GM12878 (cell line): Measurements from ENCODE around the gene AP1M2. TPM values are rescaled to one million over a fixed set of nuclear protein-coding genes. Genes with fewer than 3 reads are reported as not detected.

Source experiments
- BHLHE40 ChIP-seq, 2 experiments: fragments of 450-650 bp in 1 of 2; IDR thresholded peaks; 2 replicates each; pipeline ENCODE4 v1.6.1; 2011 to 2017; ENCODE audit warnings: low read depth in 2 of 2, borderline replicate concordance in 1 of 2, improper control_type of control experiment in 1 of 2, low read length in 1 of 2, mild to moderate bottlenecking in 1 of 2
- CHD1 ChIP-seq: IDR thresholded peaks from 2 replicates; pipeline ENCODE4 v1.6.1; 2012; ENCODE audit warnings: low read depth, low read length, improper control_type of control experiment
- CHD2 ChIP-seq: IDR thresholded peaks from 2 replicates; pipeline ENCODE4 v1.6.1; 2011; ENCODE audit warnings: low read depth, low read length, improper control_type of control experiment, borderline replicate concordance
- E2F8 ChIP-seq: fragments of 450-650 bp; IDR thresholded peaks from 2 replicates; pipeline ENCODE4 v1.6.1; 2018; ENCODE audit warnings: mild to moderate bottlenecking, low read depth, moderate library complexity; ENCODE audit not compliant: partially characterized antibody
- HDAC2 ChIP-seq: fragments of 200-600 bp; sonication (generic); IDR thresholded peaks from 2 replicates; pipeline ENCODE4 v1.6.1; 2017
- IRF3 ChIP-seq: fragments of 450-650 bp; IDR thresholded peaks from 2 replicates; pipeline ENCODE4 v1.6.1; 2014; ENCODE audit warnings: mild to moderate bottlenecking
- JUND ChIP-seq: IDR thresholded peaks from 2 replicates; pipeline ENCODE4 v1.6.1; 2012; ENCODE audit warnings: low read depth, mild to moderate bottlenecking, low read length, improper control_type of control experiment, moderate library complexity
- KAT2A ChIP-seq: conservative IDR thresholded peaks from 2 replicates; pipeline ENCODE4 v1.6.1; 2011; ENCODE audit warnings: low read depth, low read length; ENCODE audit not compliant: control insufficient read depth
- MEF2A ChIP-seq: IDR thresholded peaks from 2 replicates; pipeline ENCODE4 v1.6.1; 2011; ENCODE audit warnings: low read depth, mild to moderate bottlenecking, low read length, moderate library complexity; ENCODE audit not compliant: insufficient read depth
- NFYA ChIP-seq: IDR thresholded peaks from 2 replicates; pipeline ENCODE4 v1.6.1; 2011; ENCODE audit warnings: low read depth, mild to moderate bottlenecking, low read length, improper control_type of control experiment, borderline replicate concordance
- NKRF ChIP-seq: fragments of 450-650 bp; conservative IDR thresholded peaks from 2 replicates; pipeline ENCODE4 v1.6.1; 2017; ENCODE audit warnings: mild to moderate bottlenecking, moderate library complexity
- POLR2AphosphoS2 ChIP-seq: IDR thresholded peaks from 2 replicates; pipeline ENCODE4 v1.6.1; 2011; ENCODE audit warnings: low read depth, mild to moderate bottlenecking, low read length, improper control_type of control experiment, moderate library complexity
- RAD51 ChIP-seq: fragments of 450-650 bp; IDR thresholded peaks from 2 replicates; pipeline ENCODE4 v1.6.1; 2016; ENCODE audit warnings: moderate library complexity, mild to moderate bottlenecking, inconsistent platforms
- REST ChIP-seq: IDR thresholded peaks from 2 replicates; pipeline ENCODE4 v1.6.1; 2012; ENCODE audit warnings: mild to moderate bottlenecking, low read depth, low read length
- SKIL ChIP-seq: fragments of 450-650 bp; IDR thresholded peaks from 2 replicates; pipeline ENCODE4 v1.6.1; 2017; ENCODE audit warnings: mild to moderate bottlenecking, low read depth, inconsistent platforms; ENCODE audit not compliant: poor library complexity, severe bottlenecking
- ZBED1 ChIP-seq: IDR thresholded peaks from 2 replicates; pipeline ENCODE4 v1.6.1; 2016; ENCODE audit warnings: borderline replicate concordance
- polyA plus RNA-seq, 11 experiments: library from polyadenylated mRNA; depleted of rRNA in 4 of 11; unstranded in 6 of 11; stranded (reverse) in 5 of 11; fragments of >200 nt; fragmentation: Nextera tagmentation in 4 of 11; fragmentation: Illumina TruSeq in 1 of 11; extraction: Ambion mirVana in 4 of 11; extraction: Trizol in 1 of 11; gene quantifications; 1 replicate in 1 of 11; 2 replicates in 10 of 11; pipeline versions ENCODE4 v1.2.1 to v1.2.3, GENCODE V29; 2011 to 2016; ENCODE audit warnings: inconsistent platforms in 2 of 11, missing spikeins in 2 of 11, low read depth in 1 of 11
- total RNA-seq, 4 experiments: library from RNA; depleted of rRNA in 3 of 4; stranded (reverse); fragments of >200 nt in 3 of 4; fragmentation: Illumina TruSeq in 1 of 4; extraction: Trizol in 1 of 4; gene quantifications; 2 replicates each; pipeline versions ENCODE4 v1.2.1 to v1.2.3, GENCODE V29; 2013 to 2021

AP1M2 gene
- total and polyA plus RNA-seq, 10 of the 15 experiments (the other 5 are each of a cell fraction or from before 2014, with no cell fraction given), result 0.72 TPM; not detected in 9

GRCh38 chr19:10602330-10603083 lies 15.4 kb upstream of the AP1M2 start (continued):
- TF ChIP-seq SKIL (no peak), E2F8 (no peak), MEF2A (no peak), BHLHE40 (IDR thresholded peaks at IDR 0.05; ENCODE audit: borderline replicate concordance in 1 of 2, low read depth in 2 of 2, low read length in 1 of 2) (peak in 1 of 2 experiments; percentile 30; a peak in 1 of 4 replicates), NKRF (no peak; the same call in none of the 2 replicates), CHD2 (peak; percentile 82), CHD1 (no peak; the same call in 1 of the 2 replicates), NFYA (no peak), IRF3 (no peak), KAT2A (no peak), JUND (no peak), RAD51 (no peak), POLR2AphosphoS2 (0 out of 2 replicates have a peak, but pooled peaks have one; percentile 19), HDAC2 (no peak), REST (no peak), ZBED1 (no peak)
